ENCODE results near the gene TP53TG5. TPM values are rescaled to one million over a fixed set of nuclear protein-coding genes. Genes with fewer than 3 reads are reported as not detected.

Gene TP53TG5
- polyA plus RNA-seq, 1 donor (not counting 4 experiments of a cell fraction or from before 2014, with no cell fraction given) = not detected

DNA sequence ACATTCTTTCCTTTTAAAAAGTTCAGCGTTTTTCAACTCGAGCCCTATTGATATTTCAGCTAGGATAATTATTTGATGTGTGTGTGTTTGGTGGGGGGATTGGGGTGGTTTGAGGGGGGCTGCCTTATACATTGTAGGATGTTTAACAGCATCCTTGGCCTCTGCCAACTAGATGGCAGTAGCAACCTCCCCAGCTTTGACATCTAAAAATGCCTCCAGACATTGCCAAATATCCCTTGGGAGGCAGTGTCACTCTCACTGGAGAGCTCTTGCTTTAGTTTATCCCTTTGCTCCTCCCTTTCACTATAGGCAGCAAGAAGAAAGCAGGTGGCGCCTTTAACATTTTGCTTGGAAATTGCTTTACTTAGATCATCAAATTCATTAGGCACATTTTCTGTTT is 14.6 kb upstream of the TP53TG5 start:
- Histone ChIP-seq H3K4me2 (ENCODE audit: control insufficient read depth, extremely low read depth, insufficient read depth, low read depth, low read length) (no peak overlapping the region), H4K20me1 (ENCODE audit: control insufficient read depth, extremely low read depth, insufficient read depth, low read length) (no peaks in the 10 kb centered on the region), H3K27me3 (ENCODE audit: control insufficient read depth, extremely low read depth, insufficient read depth, low read length) (no peaks in the 10 kb centered on the region), H3K79me2 (ENCODE audit: control insufficient read depth, insufficient read depth, low read length) (no peaks in the 10 kb centered on the region), H2AFZ (ENCODE audit: control insufficient read depth, low read length) (no peak overlapping the region), H3K36me3 (ENCODE audit: control insufficient read depth in 2 of 2, extremely low read depth in 1 of 2, insufficient read depth in 2 of 2, low read length in 2 of 2) (no peaks in the 10 kb centered on the region), H3K9ac (ENCODE audit: control insufficient read depth, extremely low read depth, insufficient read depth, low read length) (no peak overlapping the region), H3K4me1 (ENCODE audit: control insufficient read depth, extremely low read depth, insufficient read depth, low read length) (no peaks in the 10 kb centered on the region), H3K4me3 (ENCODE audit: control insufficient read depth in 2 of 3, extremely low read depth in 1 of 3, insufficient read depth in 2 of 3, low read depth in 1 of 3, low read length in 3 of 3) (no peak overlapping the region), H3K27ac (ENCODE audit: control insufficient read depth, insufficient read depth, low read length) (no peak overlapping the region), H3K9me1 (ENCODE audit: control insufficient read depth, extremely low read depth, insufficient read depth, low read length) (no peaks in the 10 kb centered on the region), H3K9me3 (ENCODE audit: control insufficient read depth, low read depth, low read length) (no peaks in the 10 kb centered on the region)
- TF ChIP-seq EZH2 (IDR thresholded peaks at IDR 0.05; ENCODE audit: low read length) = no peak
- TF ChIP-seq, protein P1, sequence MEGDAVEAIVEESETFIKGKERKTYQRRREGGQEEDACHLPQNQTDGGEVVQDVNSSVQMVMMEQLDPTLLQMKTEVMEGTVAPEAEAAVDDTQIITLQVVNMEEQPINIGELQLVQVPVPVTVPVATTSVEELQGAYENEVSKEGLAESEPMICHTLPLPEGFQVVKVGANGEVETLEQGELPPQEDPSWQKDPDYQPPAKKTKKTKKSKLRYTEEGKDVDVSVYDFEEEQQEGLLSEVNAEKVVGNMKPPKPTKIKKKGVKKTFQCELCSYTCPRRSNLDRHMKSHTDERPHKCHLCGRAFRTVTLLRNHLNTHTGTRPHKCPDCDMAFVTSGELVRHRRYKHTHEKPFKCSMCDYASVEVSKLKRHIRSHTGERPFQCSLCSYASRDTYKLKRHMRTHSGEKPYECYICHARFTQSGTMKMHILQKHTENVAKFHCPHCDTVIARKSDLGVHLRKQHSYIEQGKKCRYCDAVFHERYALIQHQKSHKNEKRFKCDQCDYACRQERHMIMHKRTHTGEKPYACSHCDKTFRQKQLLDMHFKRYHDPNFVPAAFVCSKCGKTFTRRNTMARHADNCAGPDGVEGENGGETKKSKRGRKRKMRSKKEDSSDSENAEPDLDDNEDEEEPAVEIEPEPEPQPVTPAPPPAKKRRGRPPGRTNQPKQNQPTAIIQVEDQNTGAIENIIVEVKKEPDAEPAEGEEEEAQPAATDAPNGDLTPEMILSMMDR (optimal IDR thresholded peaks at IDR 0.05 in 1 of 3, IDR thresholded peaks at IDR 0.05 in 1 of 3, conservative IDR thresholded peaks at IDR 0.05 in 1 of 3; ENCODE audit: extremely low read depth in 1 of 3, insufficient read depth in 2 of 3, low read length in 3 of 3) = peak in 1 of 3 experiments; percentile 19
- no peak for FAIRE-seq
- dilution Hi-C loops (cut with MboI; ENCODE audit: extremely low pct_ligation_motif_present, low sequenced_read_pairs) = no loop called here
- DNase-seq (ENCODE audit: low read depth, low spot score) = no peak

GRCh38 chr20:45391559-45391958 is 13.4 kb upstream of the TP53TG5 start:
- Histone ChIP-seq H3K4me2 (ENCODE audit: control insufficient read depth, extremely low read depth, insufficient read depth, low read depth, low read length) (no peak overlapping the region), H3K36me3 (ENCODE audit: control insufficient read depth in 2 of 2, extremely low read depth in 1 of 2, insufficient read depth in 2 of 2, low read length in 2 of 2) (no peaks in the 10 kb centered on the region), H3K27me3 (ENCODE audit: control insufficient read depth, extremely low read depth, insufficient read depth, low read length) (no peaks in the 10 kb centered on the region), H3K9ac (ENCODE audit: control insufficient read depth, extremely low read depth, insufficient read depth, low read length) (no peak overlapping the region), H3K4me1 (ENCODE audit: control insufficient read depth, extremely low read depth, insufficient read depth, low read length) (no peaks in the 10 kb centered on the region), H2AFZ (ENCODE audit: control insufficient read depth, low read length) (no peak overlapping the region), H3K4me3 (ENCODE audit: control insufficient read depth in 2 of 3, extremely low read depth in 1 of 3, insufficient read depth in 2 of 3, low read depth in 1 of 3, low read length in 3 of 3) (no peak overlapping the region), H3K27ac (ENCODE audit: control insufficient read depth, insufficient read depth, low read length) (no peak overlapping the region), H3K79me2 (ENCODE audit: control insufficient read depth, insufficient read depth, low read length) (no peaks in the 10 kb centered on the region), H3K9me1 (ENCODE audit: control insufficient read depth, extremely low read depth, insufficient read depth, low read length) (no peaks in the 10 kb centered on the region), H4K20me1 (ENCODE audit: control insufficient read depth, extremely low read depth, insufficient read depth, low read length) (no peaks in the 10 kb centered on the region), H3K9me3 (ENCODE audit: control insufficient read depth, low read depth, low read length) (no peaks in the 10 kb centered on the region)
- DNase-seq (ENCODE audit: low read depth, low spot score) (no peak), FAIRE-seq (no peak)
- TF ChIP-seq EZH2 (IDR thresholded peaks at IDR 0.05; ENCODE audit: low read length) = no peak
- TF ChIP-seq, protein P1 (optimal IDR thresholded peaks at IDR 0.05 in 1 of 3, IDR thresholded peaks at IDR 0.05 in 1 of 3, conservative IDR thresholded peaks at IDR 0.05 in 1 of 3; ENCODE audit: extremely low read depth in 1 of 3, insufficient read depth in 2 of 3, low read length in 3 of 3) = no peak
- dilution Hi-C loops (cut with MboI; ENCODE audit: extremely low pct_ligation_motif_present, low sequenced_read_pairs) = no loop called here

All from keratinocyte (primary cell).